Suprapubic skin (tissue), 4 donors: ENCODE data around the gene SEC11A. TPM values are rescaled to one million over a fixed set of nuclear protein-coding genes. Genes with fewer than 3 reads are reported as not detected.

Source experiments
- DNase-seq, 2 donors: peaks; one replicate each; pipeline ENCODE4 v3.0.0-alpha.2; 2019; ENCODE audit warnings: low spot score in 2 of 2
- H3K27ac ChIP-seq: fragments of 200-600 bp; sonication (generic); one replicate; pipeline ENCODE4 v1.5.1; 2019
- H3K27me3 ChIP-seq: fragments of 200-600 bp; sonication (generic); one replicate; pipeline ENCODE4 v1.5.1; 2019
- H3K36me3 ChIP-seq: fragments of 200-600 bp; sonication (generic); one replicate; pipeline ENCODE4 v1.5.1; 2019
- H3K4me1 ChIP-seq: fragments of 200-600 bp; sonication (generic); one replicate; pipeline ENCODE4 v1.5.1; 2019
- H3K4me3 ChIP-seq: fragments of 200-600 bp; sonication (generic); one replicate; pipeline ENCODE4 v1.5.1; 2019; ENCODE audit warnings: mild to moderate bottlenecking
- H3K9me3 ChIP-seq: fragments of 200-600 bp; sonication (generic); one replicate; pipeline ENCODE4 v1.5.1; 2019
- EP300 ChIP-seq: sonication (generic); formaldehyde crosslinking; IDR thresholded peaks from one replicate; pipeline ENCODE4 v1.6.1; 2017; ENCODE audit warnings: antibody characterized with exemption
- POLR2A ChIP-seq, 2 donors: fragments of 450-650 bp; IDR thresholded peaks; one replicate each; pipeline ENCODE4 v1.6.1; 2017; ENCODE audit warnings: antibody characterized with exemption in 2 of 2, mild to moderate bottlenecking in 2 of 2, moderate library complexity in 2 of 2
- POLR2AphosphoS5 ChIP-seq, 3 donors: sonication (generic); formaldehyde crosslinking; IDR thresholded peaks; one replicate each; pipeline ENCODE4 v1.6.1; 2017; ENCODE audit warnings: antibody characterized with exemption in 3 of 3
- WGBS: methylation state at CpG from one replicate; pipeline ENCODE4 v1.1.5; 2018; 5-methylcytosine and 5-hydroxymethylcytosine counted together
- total RNA-seq, 4 donors: library from RNA; depleted of rRNA; stranded (reverse); fragments of >200 nt; gene quantifications; one replicate each; pipeline ENCODE4 v1.1.0, GENCODE V29; 2016
- TF ChIP-seq, protein P1 (sequence below), 2 donors: fragments of 200-600 bp in 1 of 2; fragments of 450-650 bp in 1 of 2; sonication (generic) in 1 of 2; IDR thresholded peaks; one replicate each; pipeline ENCODE4 v1.5.1; 2016 to 2019; ENCODE audit warnings: antibody characterized with exemption in 2 of 2, mild to moderate bottlenecking in 1 of 2, moderate library complexity in 1 of 2

The SEC11A gene
- total RNA-seq, 4 donors from 2014 or later, result 44.3 to 52.9 (median 47.3) TPM

DNA sequence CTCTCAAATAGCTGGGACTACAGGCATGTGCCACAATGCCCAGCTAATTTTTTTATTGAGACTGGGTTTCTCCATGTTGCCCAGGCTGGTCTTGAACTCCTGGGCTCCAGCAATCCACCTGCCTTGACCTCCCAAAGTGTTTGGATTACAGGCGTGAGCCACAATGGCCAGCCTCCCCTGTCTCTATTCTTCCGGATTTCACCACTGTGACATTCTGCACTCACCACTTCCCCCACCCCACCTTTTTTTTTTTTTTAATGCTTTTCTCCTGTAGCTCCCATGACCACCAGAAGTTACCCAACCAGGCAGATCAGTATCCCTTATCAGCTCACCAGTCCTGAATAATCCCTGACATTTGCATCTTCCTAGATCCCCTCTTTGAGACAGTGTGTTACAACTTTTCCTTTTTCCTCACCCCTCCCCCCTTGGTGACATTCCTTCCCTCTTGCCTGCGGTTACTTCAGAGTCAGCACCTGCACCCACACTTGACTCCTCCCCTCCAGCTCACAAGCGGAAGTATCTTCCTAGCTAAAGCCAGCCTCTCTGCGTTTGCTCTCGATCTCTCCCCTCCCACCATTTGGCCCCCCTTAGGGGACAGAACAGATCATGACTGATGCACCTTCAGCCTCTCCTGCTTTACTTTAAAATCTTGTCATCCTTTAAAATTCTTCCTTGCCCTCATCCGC is 19.0 kb upstream of the SEC11A start:
- Histone ChIP-seq H3K27me3 (no peaks in the 10 kb centered on the region), H3K27ac (no peak overlapping the region), H3K4me1 (no peaks in the 10 kb centered on the region), H3K4me3 (peak overlapping the region; percentile 15), H3K9me3 (no peaks in the 10 kb centered on the region), H3K36me3 (no peaks in the 10 kb centered on the region)
- TF ChIP-seq EP300 (no peak), POLR2AphosphoS5 (IDR thresholded peaks at IDR 0.05) (no peak), POLR2A (IDR thresholded peaks at IDR 0.05) (no peak)
- TF ChIP-seq, protein P1, sequence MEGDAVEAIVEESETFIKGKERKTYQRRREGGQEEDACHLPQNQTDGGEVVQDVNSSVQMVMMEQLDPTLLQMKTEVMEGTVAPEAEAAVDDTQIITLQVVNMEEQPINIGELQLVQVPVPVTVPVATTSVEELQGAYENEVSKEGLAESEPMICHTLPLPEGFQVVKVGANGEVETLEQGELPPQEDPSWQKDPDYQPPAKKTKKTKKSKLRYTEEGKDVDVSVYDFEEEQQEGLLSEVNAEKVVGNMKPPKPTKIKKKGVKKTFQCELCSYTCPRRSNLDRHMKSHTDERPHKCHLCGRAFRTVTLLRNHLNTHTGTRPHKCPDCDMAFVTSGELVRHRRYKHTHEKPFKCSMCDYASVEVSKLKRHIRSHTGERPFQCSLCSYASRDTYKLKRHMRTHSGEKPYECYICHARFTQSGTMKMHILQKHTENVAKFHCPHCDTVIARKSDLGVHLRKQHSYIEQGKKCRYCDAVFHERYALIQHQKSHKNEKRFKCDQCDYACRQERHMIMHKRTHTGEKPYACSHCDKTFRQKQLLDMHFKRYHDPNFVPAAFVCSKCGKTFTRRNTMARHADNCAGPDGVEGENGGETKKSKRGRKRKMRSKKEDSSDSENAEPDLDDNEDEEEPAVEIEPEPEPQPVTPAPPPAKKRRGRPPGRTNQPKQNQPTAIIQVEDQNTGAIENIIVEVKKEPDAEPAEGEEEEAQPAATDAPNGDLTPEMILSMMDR (IDR thresholded peaks at IDR 0.05), result no peak
- DNase-seq, result peak in 1 of 2 donors; percentile 62
- 27% methylated on average over 7 of the region's 7 CpGs for WGBS

DNA sequence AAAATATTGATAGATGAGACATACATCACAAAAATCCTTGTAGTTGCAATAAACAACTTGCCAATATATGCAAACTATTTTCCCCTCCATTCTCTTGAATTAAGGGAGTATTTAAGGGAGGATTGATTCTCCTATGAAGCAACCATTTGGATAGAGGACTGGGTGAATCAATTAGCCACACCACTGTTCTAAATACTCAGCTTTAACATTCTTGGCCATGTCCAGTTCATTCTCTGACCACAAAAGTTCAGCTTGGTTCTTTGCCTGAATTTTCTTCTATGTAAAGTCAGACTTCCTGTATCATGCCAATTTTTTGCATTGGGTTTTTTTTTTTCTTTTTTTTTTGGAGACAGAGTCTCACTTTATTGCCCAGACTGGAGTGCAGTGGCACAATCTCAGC is 15.8 kb upstream of the SEC11A start:
- H3K36me3 ChIP-seq, result no peaks in the 10 kb centered on the region
- H3K4me3 ChIP-seq, result no peak overlapping the region
- no peak overlapping the region for H3K27ac ChIP-seq
- TF ChIP-seq POLR2AphosphoS5 (IDR thresholded peaks at IDR 0.05), result no peak
- TF ChIP-seq EP300, result no peak
- no peak for TF ChIP-seq POLR2A (IDR thresholded peaks at IDR 0.05)
- TF ChIP-seq, protein P1 (IDR thresholded peaks at IDR 0.05), result no peak
- H3K9me3 ChIP-seq, result no peaks in the 10 kb centered on the region
- DNase-seq, result no peak
- no peaks in the 10 kb centered on the region for H3K4me1 ChIP-seq
- H3K27me3 ChIP-seq, result no peaks in the 10 kb centered on the region

DNA sequence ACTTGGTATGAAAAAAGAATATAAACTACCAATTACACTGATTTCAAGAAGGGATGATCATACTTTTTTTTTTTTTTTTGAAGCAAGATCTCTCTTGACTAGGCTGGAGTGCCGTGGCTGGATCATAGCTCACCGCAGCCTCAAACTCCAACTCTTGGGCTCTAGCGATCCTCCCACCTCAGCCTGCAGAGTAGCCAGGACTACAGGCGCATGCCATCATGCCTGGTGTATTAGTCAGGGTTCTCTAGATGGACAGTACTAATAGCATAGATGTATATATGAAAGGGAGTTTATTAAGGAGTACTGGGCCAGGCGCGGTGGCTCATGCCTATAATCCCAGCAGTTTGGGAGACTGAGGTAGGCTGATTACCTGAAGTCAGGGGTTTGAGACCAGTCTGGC is 11.5 kb upstream of the SEC11A start:
- Histone ChIP-seq H3K4me1 (peaks cover 5% of the 10 kb centered on the region), H3K27me3 (no peaks in the 10 kb centered on the region), H3K27ac (no peak overlapping the region), H3K9me3 (no peaks in the 10 kb centered on the region), H3K36me3 (no peaks in the 10 kb centered on the region), H3K4me3 (no peak overlapping the region)
- 96% methylated on average over 6 of the region's 6 CpGs for WGBS
- DNase-seq, result no peak
- TF ChIP-seq POLR2A (IDR thresholded peaks at IDR 0.05), result no peak
- TF ChIP-seq, protein P1 (IDR thresholded peaks at IDR 0.05), result no peak
- TF ChIP-seq EP300, result no peak
- no peak for TF ChIP-seq POLR2AphosphoS5 (IDR thresholded peaks at IDR 0.05)

DNA sequence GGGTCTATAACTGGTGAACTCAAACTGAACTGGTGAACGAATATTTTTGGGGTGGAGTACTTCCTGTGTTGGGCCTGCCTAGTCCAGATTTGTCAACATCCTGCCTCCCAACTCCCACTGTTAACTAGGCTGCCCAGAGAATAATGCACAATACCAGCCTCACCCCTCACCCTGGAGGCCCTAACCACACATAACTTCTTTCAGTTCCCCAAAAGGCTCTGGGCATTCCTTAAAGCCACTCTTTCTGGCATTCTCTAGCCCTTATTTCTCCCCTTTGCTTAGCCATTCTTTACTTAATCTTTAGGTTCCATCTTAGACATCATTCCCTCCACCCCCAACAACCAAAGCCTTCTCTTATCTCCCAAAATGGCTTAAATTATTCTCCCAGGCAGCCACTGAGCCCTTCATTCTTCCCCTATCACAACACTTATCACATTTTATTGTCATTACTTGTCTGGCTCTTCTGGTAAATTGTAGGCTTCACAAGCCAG is 9.1 kb upstream of the SEC11A start:
- Histone ChIP-seq H3K27ac (no peak overlapping the region), H3K4me3 (no peak overlapping the region), H3K9me3 (no peaks in the 10 kb centered on the region), H3K4me1 (peaks cover 5% of the 10 kb centered on the region), H3K27me3 (no peaks in the 10 kb centered on the region), H3K36me3 (no peaks in the 10 kb centered on the region)
- TF ChIP-seq POLR2A (IDR thresholded peaks at IDR 0.05), result no peak
- TF ChIP-seq POLR2AphosphoS5 (IDR thresholded peaks at IDR 0.05), result no peak
- TF ChIP-seq, protein P1 (IDR thresholded peaks at IDR 0.05), result no peak
- no peak for TF ChIP-seq EP300
- DNase-seq, result no peak
- WGBS, result 0% methylated on average over 1 of the region's 1 CpG

DNA sequence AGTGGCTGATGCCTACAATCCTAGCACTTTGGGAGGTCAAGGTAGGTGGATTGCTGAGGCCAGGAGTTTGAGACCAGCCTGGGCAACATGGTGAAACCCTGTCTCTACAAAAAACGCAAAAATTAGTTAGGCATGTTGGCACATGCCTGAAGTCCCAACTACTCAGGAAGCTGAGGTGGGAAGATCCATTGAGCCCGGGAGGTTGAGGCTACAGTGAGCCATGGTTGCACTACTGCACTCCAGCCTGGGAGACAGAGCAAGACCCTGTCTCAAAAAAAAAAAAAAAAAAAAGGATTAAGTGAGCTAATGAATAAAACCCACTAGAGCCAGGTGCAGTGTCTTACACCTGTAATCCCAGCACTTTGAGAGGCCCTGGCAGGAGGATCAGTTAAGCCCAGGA is 6.7 kb upstream of the SEC11A start:
- H3K9me3 ChIP-seq, result no peaks in the 10 kb centered on the region
- DNase-seq, result no peak
- 66% methylated on average over 2 of the region's 2 CpGs for WGBS
- H3K4me1 ChIP-seq, result peaks cover 5% of the 10 kb centered on the region
- no peaks in the 10 kb centered on the region for H3K36me3 ChIP-seq
- H3K27me3 ChIP-seq, result no peaks in the 10 kb centered on the region
- no peak overlapping the region for H3K4me3 ChIP-seq
- no peak for TF ChIP-seq POLR2AphosphoS5 (IDR thresholded peaks at IDR 0.05)
- no peak for TF ChIP-seq POLR2A (IDR thresholded peaks at IDR 0.05)
- TF ChIP-seq, protein P1 (IDR thresholded peaks at IDR 0.05), result no peak
- TF ChIP-seq EP300, result no peak
- no peak overlapping the region for H3K27ac ChIP-seq
